Urothelium cell line (cell line): ENCODE measurements around the gene PREX1.

ENCODE experiments used
- DNase-seq: peaks from one replicate; pipeline ENCODE4 v3.0.0; 2011; ENCODE audit warnings: low spot score, mixed read lengths
- FAIRE-seq: peaks from 2 replicates; lab custom pipeline; 2011; peaks lifted over from hg19 to GRCh38; lab: Jason Lieb, UNC

The PREX1 gene

DNA sequence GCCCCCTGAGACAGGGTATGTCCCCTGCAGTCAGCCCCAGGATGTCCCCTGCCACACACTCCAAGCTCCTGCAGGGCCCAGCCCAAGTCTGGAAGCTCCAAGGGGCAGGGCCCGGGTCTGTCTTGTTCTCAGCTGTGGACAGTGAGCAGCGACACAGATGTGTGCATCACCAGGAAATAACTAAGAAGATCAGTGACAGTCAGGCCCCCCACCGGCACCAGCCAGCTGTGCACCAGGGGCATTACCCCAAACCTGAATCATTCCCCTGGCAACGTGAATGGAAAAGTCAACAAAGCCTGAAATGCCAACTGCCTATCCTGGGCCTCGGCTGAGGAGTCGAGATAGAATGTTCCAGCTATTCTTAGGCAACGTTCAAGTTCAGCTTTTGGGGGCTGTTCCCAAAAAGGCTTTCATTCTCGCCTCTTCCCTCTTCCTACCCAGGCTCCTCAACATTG lies 105.0 kb downstream of the PREX1 start:
- DNase-seq (no peak), FAIRE-seq (no peak)

DNA sequence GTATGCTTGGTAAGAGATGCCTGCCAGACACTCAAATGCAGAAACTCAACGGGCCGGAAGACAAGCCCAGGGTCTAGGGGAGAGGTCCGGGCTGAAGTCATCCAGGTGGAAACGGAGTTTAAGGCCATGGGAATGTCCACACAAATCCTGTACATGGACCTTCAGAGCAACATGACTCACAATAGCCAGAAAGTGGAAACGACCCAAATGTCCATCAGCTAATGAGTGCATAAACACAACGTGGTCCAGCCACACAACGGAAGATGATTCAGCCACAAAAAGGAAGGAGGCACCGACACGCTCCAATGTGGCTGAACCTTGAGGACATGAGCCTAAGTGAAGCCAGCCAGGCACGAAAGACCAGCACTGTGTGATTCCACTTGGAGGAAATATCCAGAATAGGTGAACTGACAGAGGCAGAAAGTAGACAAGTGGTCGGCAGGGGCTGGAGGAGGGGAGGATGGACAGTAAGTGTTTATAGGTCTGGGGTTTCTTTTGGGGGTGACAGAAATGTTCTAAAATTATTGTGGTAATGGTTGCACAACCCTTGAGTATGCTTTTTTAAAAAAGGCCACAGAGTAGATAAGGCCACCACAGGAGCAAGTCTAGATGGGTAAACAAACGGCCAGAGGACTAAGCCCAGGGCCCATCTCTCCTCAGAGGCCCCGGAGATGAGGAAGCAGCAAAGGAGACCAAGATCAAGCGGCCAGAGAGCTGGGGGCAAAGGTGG lies 105.6 kb downstream of the PREX1 start:
- FAIRE-seq, result no peak

DNA sequence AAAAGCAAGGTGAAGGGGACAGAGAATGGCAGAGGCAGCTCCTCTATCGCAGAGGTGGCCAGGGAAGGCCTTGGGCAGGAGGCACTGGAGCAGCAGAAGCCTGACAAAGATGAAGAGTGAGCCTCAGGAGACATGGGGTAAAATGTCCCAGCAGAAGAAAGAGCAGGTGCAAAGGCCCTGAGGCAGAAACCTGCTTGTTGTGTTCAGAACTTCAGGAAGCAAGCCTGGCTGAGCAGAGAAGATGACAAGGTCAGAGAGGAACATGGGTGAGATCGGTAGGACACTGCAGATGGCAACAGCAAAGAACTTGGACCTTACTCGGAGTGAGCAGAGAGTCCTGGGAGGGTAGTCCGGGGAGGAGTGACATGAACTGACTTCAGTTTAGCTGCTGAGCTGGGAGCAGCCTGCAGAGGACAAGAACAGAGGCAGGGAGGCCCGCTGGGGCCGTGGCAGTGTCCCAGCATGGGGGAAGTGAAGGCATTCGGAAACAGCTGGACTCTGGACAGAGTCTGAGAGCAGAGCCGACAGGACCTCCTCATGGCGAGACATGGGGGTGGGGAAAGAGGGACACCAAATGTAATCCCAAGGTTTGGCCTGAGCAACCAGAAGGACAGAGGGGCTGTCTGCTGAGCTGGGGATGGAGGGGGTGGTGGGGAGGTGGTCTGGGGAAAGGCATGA lies 106.3 kb downstream of the PREX1 start:
- FAIRE-seq, result no peak
- no peak for DNase-seq

More for the DNA sequence above, 105.6 kb downstream of the PREX1 start:
- DNase-seq, result no peak

DNA sequence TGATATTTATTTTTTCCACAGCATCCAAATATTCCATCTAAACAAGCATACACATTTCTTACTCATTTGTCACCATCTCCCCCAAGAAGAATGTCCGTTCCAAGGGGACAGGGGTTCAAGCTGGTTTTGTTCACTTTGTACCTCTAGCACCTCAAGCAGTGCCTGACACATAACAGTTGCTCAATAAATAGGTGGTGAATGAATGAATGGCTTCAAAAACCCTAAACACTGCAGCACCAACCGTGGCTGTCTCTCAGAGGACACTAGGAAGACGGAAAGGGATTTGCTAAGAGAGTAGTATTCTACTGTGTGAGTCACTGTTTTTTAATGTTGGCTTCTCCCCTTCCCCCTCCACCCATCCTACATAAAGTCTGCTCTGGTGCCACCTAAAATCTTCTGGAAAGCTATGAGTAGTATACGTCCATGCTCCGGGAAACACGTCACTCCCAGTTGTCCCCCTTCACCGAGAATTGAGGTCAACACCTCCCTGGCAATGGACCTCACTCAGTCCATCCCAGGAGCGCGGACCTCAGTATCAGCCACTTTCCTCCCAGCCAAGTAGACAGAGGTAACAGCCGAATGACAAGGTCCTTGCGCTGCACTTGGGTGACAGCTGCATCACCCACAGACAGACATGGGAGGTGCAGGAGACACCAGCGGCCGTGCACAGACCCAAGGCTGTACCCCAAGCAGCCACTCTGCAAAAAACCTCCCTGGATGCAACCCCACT lies 107.4 kb downstream of the PREX1 start:
- FAIRE-seq, result no peak
- DNase-seq, result no peak

DNA sequence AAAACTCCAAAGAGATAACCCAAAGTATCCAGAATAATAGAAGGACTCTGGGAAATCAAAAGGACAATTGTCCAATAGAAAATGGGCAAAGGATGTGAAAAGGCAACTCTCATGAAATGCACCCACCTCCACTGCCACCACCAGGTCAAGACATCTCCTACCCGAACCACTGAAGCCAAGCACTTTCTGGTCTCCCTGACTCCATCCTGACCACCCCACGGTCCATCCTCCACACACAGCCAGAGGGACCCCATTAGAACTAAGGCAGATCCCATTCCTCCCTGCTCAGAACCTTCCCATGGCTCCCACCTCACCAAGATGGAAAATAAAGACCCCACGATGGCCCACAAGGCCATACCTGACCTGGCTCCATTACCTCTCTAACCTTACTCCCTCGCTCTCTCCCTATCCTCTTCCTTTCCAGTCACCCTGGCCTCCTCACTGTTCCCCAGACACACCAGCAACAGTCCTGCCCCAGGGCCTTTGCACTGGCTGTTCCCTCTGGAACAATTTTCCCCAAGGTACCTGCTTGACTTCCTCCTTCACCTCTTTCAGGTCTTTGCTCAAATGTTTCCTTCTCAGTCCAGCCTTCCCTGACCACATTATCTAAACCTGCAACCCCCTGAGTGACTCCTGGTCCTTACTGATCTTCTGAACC lies 108.1 kb downstream of the PREX1 start:
- FAIRE-seq (no peak), DNase-seq (no peak)

DNA sequence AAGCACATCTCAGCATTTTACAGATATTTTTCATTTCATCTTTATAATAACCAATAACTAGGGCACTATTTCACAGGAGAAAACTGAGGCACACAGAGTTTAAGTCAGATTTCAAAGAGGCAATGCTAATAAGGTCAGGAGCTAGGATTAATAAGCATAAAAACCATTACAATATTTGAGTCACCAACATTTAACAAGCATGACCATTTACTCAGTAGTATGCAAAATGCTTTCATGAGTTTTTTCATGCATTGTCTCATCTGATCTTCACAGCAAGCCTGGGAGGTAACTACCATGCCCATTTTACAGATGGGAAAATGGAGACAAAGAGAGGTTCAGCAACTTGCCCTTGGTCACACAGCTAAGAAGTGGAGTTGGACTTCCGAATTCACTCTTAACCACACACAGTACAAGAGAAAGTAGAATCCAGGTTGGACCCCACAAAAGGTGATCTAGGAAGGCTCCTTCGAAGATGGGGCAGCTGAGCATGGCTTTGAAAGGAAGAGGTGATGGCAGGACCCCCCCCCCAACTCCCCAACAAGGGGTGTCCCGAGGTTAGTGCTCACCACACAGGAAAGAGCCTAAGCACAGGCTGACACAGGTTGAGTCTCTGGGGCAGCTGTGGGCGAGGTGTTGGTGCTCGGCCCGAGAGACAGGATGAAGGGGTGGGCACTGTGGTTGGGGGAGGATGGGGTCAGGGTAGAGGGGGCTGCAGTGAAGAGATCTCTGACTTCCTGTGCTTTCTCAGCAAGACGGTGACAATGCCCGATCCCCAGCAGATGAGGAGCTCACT lies 108.8 kb downstream of the PREX1 start:
- DNase-seq, result no peak
- FAIRE-seq, result no peak

DNA sequence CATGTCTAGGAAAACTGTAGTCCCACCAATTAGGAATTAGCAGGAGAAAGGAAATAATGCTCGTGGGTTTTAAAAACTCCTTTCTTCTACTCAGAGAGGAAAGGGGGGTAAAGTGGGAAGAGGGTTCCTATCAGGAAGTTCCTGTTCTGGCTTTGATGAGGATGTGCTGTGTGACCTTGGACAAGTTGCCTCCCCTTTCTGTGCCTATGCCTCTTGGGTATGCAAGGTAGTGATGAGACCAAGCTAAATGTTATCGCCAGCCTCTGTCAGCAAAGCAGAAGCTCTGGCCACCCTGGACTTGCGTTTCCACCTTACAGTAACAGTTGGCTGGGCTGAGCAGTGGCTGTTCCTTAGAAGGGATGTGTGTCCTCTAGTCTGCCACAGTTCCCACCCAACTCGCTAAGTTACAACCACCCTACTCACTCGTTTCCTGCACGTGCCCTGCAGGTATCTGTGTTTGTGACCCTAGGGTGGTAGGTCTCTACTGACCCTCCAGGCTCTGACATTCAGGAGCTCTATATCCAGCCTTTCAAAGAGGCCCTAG lies 110.0 kb downstream of the PREX1 start:
- FAIRE-seq, result no peak
- DNase-seq, result no peak

DNA sequence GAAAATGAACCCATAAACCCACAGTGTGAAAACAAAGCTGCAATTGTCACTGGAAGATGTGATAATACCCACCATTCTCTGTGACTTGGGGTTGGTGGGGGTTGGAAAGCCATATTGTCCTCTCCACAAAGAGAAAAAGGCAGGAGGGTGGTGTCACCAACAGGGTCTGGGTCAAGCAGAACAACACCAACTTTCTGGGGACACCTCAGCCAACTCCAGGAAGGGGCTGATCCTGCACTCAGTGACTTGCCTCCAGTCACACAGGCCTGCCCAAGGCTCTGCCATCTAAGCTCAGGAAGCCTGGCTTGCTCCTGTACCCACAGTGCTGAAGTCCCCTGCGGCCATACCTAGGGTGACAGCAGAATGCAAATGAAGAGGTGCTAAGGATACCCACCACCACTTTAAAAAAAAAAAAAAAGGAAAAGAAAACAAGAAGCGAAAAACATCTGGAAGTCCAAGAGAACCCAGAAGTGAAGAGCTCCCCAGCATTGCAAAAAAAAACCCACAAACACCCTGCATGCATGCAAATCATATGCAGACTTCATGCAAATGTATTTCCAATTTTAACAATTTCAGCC lies 110.6 kb downstream of the PREX1 start:
- no peak for DNase-seq

GRCh38 chr20:48716541-48716940 lies 111.3 kb downstream of the PREX1 start:
- FAIRE-seq, result no peak
- no peak for DNase-seq

More for the DNA sequence above, 110.6 kb downstream of the PREX1 start:
- FAIRE-seq, result no peak

DNA sequence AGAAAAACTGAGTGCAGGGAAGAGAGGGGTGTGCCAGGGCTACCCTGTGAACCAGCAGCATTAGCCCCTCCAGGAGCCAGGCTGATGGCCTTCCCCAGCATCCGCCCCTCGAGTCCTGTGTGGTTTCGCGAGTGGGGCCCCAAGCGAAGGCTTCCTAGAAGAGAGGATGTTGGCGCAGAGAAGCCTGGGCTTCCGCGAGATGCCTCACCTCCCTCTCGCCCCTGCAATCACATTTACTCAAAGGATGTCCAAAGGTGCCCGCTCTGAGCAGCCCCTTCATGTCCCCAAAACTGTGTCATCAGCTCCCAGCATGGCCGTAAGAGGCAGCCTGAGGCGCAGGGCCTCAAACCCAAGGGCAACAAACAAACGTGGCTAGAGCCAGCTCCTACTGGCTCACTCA lies 111.7 kb downstream of the PREX1 start:
- no peak for FAIRE-seq
- DNase-seq, result no peak

DNA sequence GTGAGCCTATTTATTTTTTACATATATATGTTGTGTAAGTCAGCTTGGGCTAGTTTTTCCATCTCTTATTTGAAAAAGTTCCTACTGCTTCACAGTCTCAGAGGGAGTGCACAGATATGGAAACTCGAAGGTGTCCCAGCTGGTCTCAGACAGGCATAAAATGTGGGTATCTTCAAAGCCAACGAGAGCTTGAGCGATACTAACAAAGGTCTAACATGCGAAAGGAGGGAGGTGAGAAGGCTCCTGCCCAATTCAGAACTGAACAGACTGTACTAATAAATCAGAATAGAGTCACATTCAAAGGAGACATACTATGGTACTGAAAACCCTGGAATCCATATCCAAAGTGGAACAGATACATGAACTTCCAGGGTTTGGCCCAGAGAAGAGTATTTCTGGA lies 113.0 kb downstream of the PREX1 start:
- FAIRE-seq (no peak), DNase-seq (no peak)

DNA sequence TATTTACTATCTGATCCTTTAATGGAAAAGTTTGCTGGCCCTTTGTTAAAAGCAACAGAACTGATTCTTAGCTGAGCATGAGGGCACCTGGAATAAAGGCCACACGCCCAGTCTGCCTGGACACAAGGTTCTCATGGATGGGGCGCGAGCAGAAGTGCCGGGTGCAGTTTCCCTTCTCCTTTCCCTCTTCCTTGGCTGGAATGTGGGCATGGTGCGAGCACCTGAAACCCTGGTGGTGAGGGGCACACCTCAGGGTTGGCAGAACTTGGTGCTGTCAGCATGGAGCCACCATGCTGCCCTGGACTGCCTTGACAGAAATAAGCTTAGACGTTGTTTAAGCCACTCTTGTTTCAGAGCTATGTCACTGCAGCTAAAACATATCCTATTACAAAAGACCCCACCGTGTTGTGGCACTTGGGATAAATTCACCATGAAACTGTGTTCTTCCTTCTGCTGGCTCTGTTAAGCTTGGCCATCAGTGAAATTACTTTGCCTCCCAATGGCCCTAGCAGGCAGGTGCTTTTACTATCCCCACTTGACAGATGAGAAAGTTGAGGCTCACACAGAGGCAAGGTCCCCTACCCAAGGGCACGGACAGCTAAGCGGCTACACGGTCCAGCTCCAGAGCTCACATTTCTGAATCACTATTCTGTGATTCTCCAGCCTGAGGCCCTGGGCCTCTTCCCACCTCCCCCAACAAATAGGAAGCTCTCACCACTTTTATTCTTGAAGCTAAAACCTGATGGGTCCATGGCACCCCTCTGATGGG lies 115.9 kb downstream of the PREX1 start:
- FAIRE-seq, result no peak
- DNase-seq, result no peak

DNA sequence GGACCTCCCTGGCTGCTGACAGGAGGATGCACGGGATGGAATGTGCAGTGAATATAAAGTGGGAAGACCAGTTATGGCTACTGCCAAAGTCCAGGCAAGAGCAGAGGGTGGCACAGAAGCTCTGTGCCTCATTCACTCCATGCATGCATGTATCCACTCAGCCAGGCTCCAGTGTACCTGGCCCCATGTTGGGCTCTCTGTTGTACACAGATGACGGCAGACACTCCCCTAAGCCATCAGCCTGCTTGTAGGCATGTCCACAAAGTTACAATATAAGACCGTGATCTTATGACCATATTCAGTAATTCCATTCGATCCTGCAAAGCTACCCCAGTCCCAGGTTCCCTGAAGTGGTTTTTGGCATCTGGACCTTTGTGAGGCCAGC lies 116.8 kb downstream of the PREX1 start:
- no peak for FAIRE-seq

GRCh38 chr20:48710341-48711043 lies 117.3 kb downstream of the PREX1 start:
- FAIRE-seq (no peak), DNase-seq (no peak)

More for the DNA sequence above, 116.8 kb downstream of the PREX1 start:
- DNase-seq, result no peak

GRCh38 chr20:48709744-48710143 lies 118.1 kb downstream of the PREX1 start:
- FAIRE-seq (no peak), DNase-seq (no peak)

DNA sequence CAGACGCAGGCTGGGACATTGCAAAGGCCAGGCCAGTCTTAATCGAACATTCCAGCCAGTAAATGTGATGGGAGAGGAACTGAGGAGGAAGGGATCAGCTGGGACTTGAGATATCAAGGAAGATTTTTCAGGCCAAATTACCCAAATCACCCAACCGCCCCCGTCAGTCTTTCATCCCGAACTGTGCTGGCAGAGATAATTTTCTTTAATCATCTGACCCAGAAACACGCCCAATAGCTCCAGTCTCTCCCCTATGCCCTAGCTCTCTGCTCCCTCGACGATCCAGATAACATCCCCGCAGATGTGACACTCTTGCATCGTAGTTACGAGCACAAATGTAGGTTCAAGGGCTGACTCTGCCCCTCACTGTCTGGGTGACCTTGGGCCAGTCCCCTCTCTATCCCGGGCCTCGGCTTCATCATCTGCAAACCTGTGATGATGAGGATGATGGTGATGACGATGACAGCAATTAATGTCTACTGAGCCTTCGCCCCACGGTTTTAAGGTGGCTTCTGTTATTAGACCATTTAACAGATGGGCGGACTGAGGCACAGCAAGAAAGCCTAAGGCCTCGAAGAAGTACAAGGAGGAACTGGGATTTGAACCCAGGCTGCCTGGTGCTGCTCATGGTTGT lies 118.6 kb downstream of the PREX1 start:
- FAIRE-seq (no peak), DNase-seq (no peak)

DNA sequence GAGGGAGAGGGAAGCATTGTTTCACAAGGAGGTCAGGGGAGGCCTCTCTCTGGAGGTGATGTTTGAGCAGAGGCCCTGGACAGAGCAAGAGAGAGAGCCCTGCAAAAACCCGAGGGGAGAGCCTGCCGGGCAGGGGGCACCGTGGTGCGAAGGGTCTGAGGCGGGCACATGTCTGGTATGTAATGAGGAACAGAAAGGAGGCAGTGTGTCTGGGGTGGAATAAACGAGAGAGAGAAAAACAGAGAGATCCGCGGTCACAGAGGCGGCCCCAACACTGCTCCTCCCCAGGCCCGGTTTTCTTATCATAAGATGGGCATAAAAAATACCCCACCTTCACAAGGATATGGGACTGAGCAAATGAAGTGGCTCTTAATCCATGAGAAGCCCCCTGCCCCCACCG lies 119.2 kb downstream of the PREX1 start:
- DNase-seq (no peak), FAIRE-seq (no peak)

DNA sequence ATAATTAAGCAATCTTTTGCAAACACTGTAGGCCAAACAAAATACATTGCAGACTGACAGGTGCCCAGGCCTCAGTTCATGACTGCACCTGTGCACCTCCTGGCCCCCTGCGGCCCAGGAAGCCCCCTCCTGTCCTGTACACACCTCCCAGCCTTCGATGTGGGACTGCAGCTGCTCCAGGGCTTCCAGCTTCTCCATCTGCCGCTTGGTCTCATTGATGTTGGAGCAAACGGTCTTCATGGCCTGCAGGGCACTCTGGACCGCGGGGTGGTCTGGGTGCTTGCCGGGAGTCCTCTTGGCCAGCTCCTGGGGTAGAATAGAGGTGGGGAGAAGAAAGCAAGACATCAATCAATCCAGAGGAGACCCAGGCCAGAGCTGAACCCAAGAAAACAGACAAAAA lies 119.7 kb downstream of the PREX1 start:
- DNase-seq (no peak), FAIRE-seq (no peak)
